ENCODE results near the gene SRSF6.
"Not testable (repeated sequence)": the region's sequence is repeated elsewhere in the genome, so short reads cannot be mapped to it uniquely, and the experiment has no call there.

DNA sequence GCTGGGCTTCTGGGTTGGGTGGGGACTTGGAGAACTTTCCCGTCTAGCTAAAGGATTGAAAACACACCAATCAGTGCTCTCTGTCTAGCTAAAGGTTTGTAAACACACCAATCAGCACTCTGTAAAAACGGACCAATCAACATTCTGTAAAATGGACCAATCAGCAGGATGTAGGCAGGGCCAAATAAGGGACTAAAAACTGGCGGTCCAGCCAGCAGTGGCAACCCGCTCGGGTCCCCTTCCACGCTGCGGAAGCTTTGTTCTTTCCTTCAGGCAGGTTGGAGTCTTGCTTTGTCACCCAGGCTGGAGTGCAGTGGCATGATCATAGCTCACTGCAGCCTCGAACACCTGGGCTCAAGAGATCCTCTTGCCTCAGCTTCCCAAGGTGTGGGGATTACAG, 1.4 kb upstream of the SRSF6 start:
- TF ChIP-seq, protein P1, sequence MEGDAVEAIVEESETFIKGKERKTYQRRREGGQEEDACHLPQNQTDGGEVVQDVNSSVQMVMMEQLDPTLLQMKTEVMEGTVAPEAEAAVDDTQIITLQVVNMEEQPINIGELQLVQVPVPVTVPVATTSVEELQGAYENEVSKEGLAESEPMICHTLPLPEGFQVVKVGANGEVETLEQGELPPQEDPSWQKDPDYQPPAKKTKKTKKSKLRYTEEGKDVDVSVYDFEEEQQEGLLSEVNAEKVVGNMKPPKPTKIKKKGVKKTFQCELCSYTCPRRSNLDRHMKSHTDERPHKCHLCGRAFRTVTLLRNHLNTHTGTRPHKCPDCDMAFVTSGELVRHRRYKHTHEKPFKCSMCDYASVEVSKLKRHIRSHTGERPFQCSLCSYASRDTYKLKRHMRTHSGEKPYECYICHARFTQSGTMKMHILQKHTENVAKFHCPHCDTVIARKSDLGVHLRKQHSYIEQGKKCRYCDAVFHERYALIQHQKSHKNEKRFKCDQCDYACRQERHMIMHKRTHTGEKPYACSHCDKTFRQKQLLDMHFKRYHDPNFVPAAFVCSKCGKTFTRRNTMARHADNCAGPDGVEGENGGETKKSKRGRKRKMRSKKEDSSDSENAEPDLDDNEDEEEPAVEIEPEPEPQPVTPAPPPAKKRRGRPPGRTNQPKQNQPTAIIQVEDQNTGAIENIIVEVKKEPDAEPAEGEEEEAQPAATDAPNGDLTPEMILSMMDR (IDR thresholded peaks at IDR 0.05) = not testable (repeated sequence)
- not testable (repeated sequence) for TF ChIP-seq POLR2A (IDR thresholded peaks at IDR 0.05)
